Measurements from ENCODE around the gene C11orf65.

GRCh38 chr11:108500721-108501120, 33.4 kb upstream of the C11orf65 start:
- no peak for TF ChIP-seq FOXP2 (optimal IDR thresholded peaks at IDR 0.05; ENCODE audit: control extremely low read depth, extremely low read length, insufficient read depth)
- no peak for TF ChIP-seq POLR2AphosphoS5 (IDR thresholded peaks at IDR 0.05; ENCODE audit: borderline replicate concordance, low read depth, low read length)

Measured in SK-N-MC (cell line).